ENCODE results near the gene RPP25. TPM values are rescaled to one million over a fixed set of nuclear protein-coding genes. Genes with fewer than 3 reads are reported as not detected.

The RPP25 gene
- total and polyA plus RNA-seq, 4 donors = 5.6 to 15.1 (median 10.2) TPM

GRCh38 chr15:74994236-74994635, 37.7 kb upstream of the RPP25 start:
- H3K27ac ChIP-seq (ENCODE audit: low read depth, low read length) = peak overlapping the region; percentile 70
- no peaks in the 10 kb centered on the region for H3K36me3 ChIP-seq (ENCODE audit: control insufficient read depth, insufficient read depth, low read length)
- H3K4me3 ChIP-seq (ENCODE audit: low read depth, low read length) = no peak overlapping the region
- H3K4me1 ChIP-seq (ENCODE audit: control insufficient read depth, insufficient read depth, low read length) = peaks cover 38% of the 10 kb centered on the region
- H3K9me3 ChIP-seq (ENCODE audit: control insufficient read depth, insufficient read depth, low read length) = no peaks in the 10 kb centered on the region
- H3K27me3 ChIP-seq (ENCODE audit: control insufficient read depth, insufficient read depth, low read length) = no peaks in the 10 kb centered on the region
- 54% methylated on average over 2 of the region's 2 CpGs for WGBS (ENCODE audit: insufficient coverage)
- peak in 2 of 6 donors; percentile 52 to 66 for DNase-seq (ENCODE audit: low read depth in 4 of 6, low spot score in 6 of 6)

- no CpG with 5 or more reads among the region's 1 CpG for WGBS (ENCODE audit: insufficient coverage)
- Histone ChIP-seq H3K9me3 (ENCODE audit: control insufficient read depth, insufficient read depth, low read length) (no peaks in the 10 kb centered on the region), H3K4me1 (ENCODE audit: control insufficient read depth, insufficient read depth, low read length) (peaks cover 34% of the 10 kb centered on the region), H3K4me3 (ENCODE audit: low read depth, low read length) (no peak overlapping the region), H3K27ac (ENCODE audit: low read depth, low read length) (no peak overlapping the region), H3K36me3 (ENCODE audit: control insufficient read depth, insufficient read depth, low read length) (no peaks in the 10 kb centered on the region), H3K27me3 (ENCODE audit: control insufficient read depth, insufficient read depth, low read length) (no peaks in the 10 kb centered on the region)
- no peak for DNase-seq (ENCODE audit: low read depth in 4 of 6, low spot score in 6 of 6)
Measured at GRCh38 chr15:74992619-74993018, 36.0 kb upstream of the RPP25 start.

GRCh38 chr15:74989527-74989926, 33.0 kb upstream of the RPP25 start:
- no peaks in the 10 kb centered on the region for H3K36me3 ChIP-seq (ENCODE audit: control insufficient read depth, insufficient read depth, low read length)

GRCh38 chr15:74988007-74988800, 31.6 kb upstream of the RPP25 start:
- no peaks in the 10 kb centered on the region for H3K9me3 ChIP-seq (ENCODE audit: control insufficient read depth, insufficient read depth, low read length)
- no peaks in the 10 kb centered on the region for H3K27me3 ChIP-seq (ENCODE audit: control insufficient read depth, insufficient read depth, low read length)
- peaks cover 7% of the 10 kb centered on the region for H3K4me1 ChIP-seq (ENCODE audit: control insufficient read depth, insufficient read depth, low read length)
- no peak overlapping the region for H3K27ac ChIP-seq (ENCODE audit: low read depth, low read length)
- 21% methylated on average over 2 of the region's 4 CpGs for WGBS (ENCODE audit: insufficient coverage)
- H3K4me3 ChIP-seq (ENCODE audit: low read depth, low read length) = no peak overlapping the region
- peak in 2 of 6 donors; percentile 10 to 76 for DNase-seq (ENCODE audit: low read depth in 4 of 6, low spot score in 6 of 6)
- H3K36me3 ChIP-seq (ENCODE audit: control insufficient read depth, insufficient read depth, low read length) = no peaks in the 10 kb centered on the region

More at GRCh38 chr15:74989527-74989926, 33.0 kb upstream of the RPP25 start:
- H3K4me3 ChIP-seq (ENCODE audit: low read depth, low read length) = no peak overlapping the region
- no peak for DNase-seq (ENCODE audit: low read depth in 4 of 6, low spot score in 6 of 6)
- no peak overlapping the region for H3K27ac ChIP-seq (ENCODE audit: low read depth, low read length)
- no peaks in the 10 kb centered on the region for H3K9me3 ChIP-seq (ENCODE audit: control insufficient read depth, insufficient read depth, low read length)
- no peaks in the 10 kb centered on the region for H3K27me3 ChIP-seq (ENCODE audit: control insufficient read depth, insufficient read depth, low read length)
- H3K4me1 ChIP-seq (ENCODE audit: control insufficient read depth, insufficient read depth, low read length) = peaks cover 13% of the 10 kb centered on the region

- WGBS (ENCODE audit: insufficient coverage) = 34% methylated on average over 4 of the region's 4 CpGs
- no peaks in the 10 kb centered on the region for H3K27me3 ChIP-seq (ENCODE audit: control insufficient read depth, insufficient read depth, low read length)
- H3K4me3 ChIP-seq (ENCODE audit: low read depth, low read length) = no peak overlapping the region
- H3K4me1 ChIP-seq (ENCODE audit: control insufficient read depth, insufficient read depth, low read length) = peaks cover 5% of the 10 kb centered on the region
- H3K36me3 ChIP-seq (ENCODE audit: control insufficient read depth, insufficient read depth, low read length) = no peaks in the 10 kb centered on the region
- no peaks in the 10 kb centered on the region for H3K9me3 ChIP-seq (ENCODE audit: control insufficient read depth, insufficient read depth, low read length)
- no peak for DNase-seq (ENCODE audit: low read depth in 4 of 6, low spot score in 6 of 6)
- no peak overlapping the region for H3K27ac ChIP-seq (ENCODE audit: low read depth, low read length)
Measured at GRCh38 chr15:74983725-74984231, 27.2 kb upstream of the RPP25 start.

- no peak overlapping the region for H3K27ac ChIP-seq (ENCODE audit: low read depth, low read length)
- 89% methylated on average over 3 of the region's 5 CpGs for WGBS (ENCODE audit: insufficient coverage)
- H3K4me3 ChIP-seq (ENCODE audit: low read depth, low read length) = no peak overlapping the region
Measured at GRCh38 chr15:74982183-74982582, 25.6 kb upstream of the RPP25 start.

GRCh38 chr15:74978503-74978902, 21.9 kb upstream of the RPP25 start:
- Histone ChIP-seq H3K9me3 (ENCODE audit: control insufficient read depth, insufficient read depth, low read length) (no peaks in the 10 kb centered on the region), H3K27ac (ENCODE audit: low read depth, low read length) (no peak overlapping the region), H3K4me3 (ENCODE audit: low read depth, low read length) (no peak overlapping the region), H3K36me3 (ENCODE audit: control insufficient read depth, insufficient read depth, low read length) (no peaks in the 10 kb centered on the region), H3K27me3 (ENCODE audit: control insufficient read depth, insufficient read depth, low read length) (no peaks in the 10 kb centered on the region), H3K4me1 (ENCODE audit: control insufficient read depth, insufficient read depth, low read length) (peaks cover 5% of the 10 kb centered on the region)
- WGBS (ENCODE audit: insufficient coverage) = 16% methylated on average over 3 of the region's 3 CpGs
- no peak for DNase-seq (ENCODE audit: low read depth in 4 of 6, low spot score in 6 of 6)

More at GRCh38 chr15:74982183-74982582, 25.6 kb upstream of the RPP25 start:
- Histone ChIP-seq H3K36me3 (ENCODE audit: control insufficient read depth, insufficient read depth, low read length) (no peaks in the 10 kb centered on the region), H3K9me3 (ENCODE audit: control insufficient read depth, insufficient read depth, low read length) (no peaks in the 10 kb centered on the region), H3K27me3 (ENCODE audit: control insufficient read depth, insufficient read depth, low read length) (no peaks in the 10 kb centered on the region), H3K4me1 (ENCODE audit: control insufficient read depth, insufficient read depth, low read length) (peaks cover 5% of the 10 kb centered on the region)
- DNase-seq (ENCODE audit: low read depth in 4 of 6, low spot score in 6 of 6) = no peak

- no peak for DNase-seq (ENCODE audit: low read depth in 4 of 6, low spot score in 6 of 6)
- H3K36me3 ChIP-seq (ENCODE audit: control insufficient read depth, insufficient read depth, low read length) = no peaks in the 10 kb centered on the region
- no peaks in the 10 kb centered on the region for H3K9me3 ChIP-seq (ENCODE audit: control insufficient read depth, insufficient read depth, low read length)
- H3K27me3 ChIP-seq (ENCODE audit: control insufficient read depth, insufficient read depth, low read length) = no peaks in the 10 kb centered on the region
- H3K27ac ChIP-seq (ENCODE audit: low read depth, low read length) = no peak overlapping the region
- H3K4me1 ChIP-seq (ENCODE audit: control insufficient read depth, insufficient read depth, low read length) = peaks cover 5% of the 10 kb centered on the region
- H3K4me3 ChIP-seq (ENCODE audit: low read depth, low read length) = no peak overlapping the region
- WGBS (ENCODE audit: insufficient coverage) = 100% methylated on average over 1 of the region's 1 CpG
Measured at GRCh38 chr15:74978077-74978476, 21.5 kb upstream of the RPP25 start.

GRCh38 chr15:74977599-74977998, 21.0 kb upstream of the RPP25 start:
- Histone ChIP-seq H3K4me1 (ENCODE audit: control insufficient read depth, insufficient read depth, low read length) (peaks cover 5% of the 10 kb centered on the region), H3K27ac (ENCODE audit: low read depth, low read length) (no peak overlapping the region), H3K27me3 (ENCODE audit: control insufficient read depth, insufficient read depth, low read length) (no peaks in the 10 kb centered on the region), H3K4me3 (ENCODE audit: low read depth, low read length) (no peak overlapping the region), H3K36me3 (ENCODE audit: control insufficient read depth, insufficient read depth, low read length) (no peaks in the 10 kb centered on the region), H3K9me3 (ENCODE audit: control insufficient read depth, insufficient read depth, low read length) (no peaks in the 10 kb centered on the region)
- DNase-seq (ENCODE audit: low read depth in 4 of 6, low spot score in 6 of 6) = no peak
- 100% methylated on average over 1 of the region's 4 CpGs for WGBS (ENCODE audit: insufficient coverage)

- no peaks in the 10 kb centered on the region for H3K9me3 ChIP-seq (ENCODE audit: control insufficient read depth, insufficient read depth, low read length)
- no peak overlapping the region for H3K27ac ChIP-seq (ENCODE audit: low read depth, low read length)
- peaks cover 5% of the 10 kb centered on the region for H3K4me1 ChIP-seq (ENCODE audit: control insufficient read depth, insufficient read depth, low read length)
- WGBS (ENCODE audit: insufficient coverage) = no CpG with 5 or more reads among the region's 1 CpG
- no peak for DNase-seq (ENCODE audit: low read depth in 4 of 6, low spot score in 6 of 6)
- H3K27me3 ChIP-seq (ENCODE audit: control insufficient read depth, insufficient read depth, low read length) = no peaks in the 10 kb centered on the region
- H3K4me3 ChIP-seq (ENCODE audit: low read depth, low read length) = no peak overlapping the region
- no peaks in the 10 kb centered on the region for H3K36me3 ChIP-seq (ENCODE audit: control insufficient read depth, insufficient read depth, low read length)
Measured at GRCh38 chr15:74976159-74976558, 19.6 kb upstream of the RPP25 start.
